ENCODE results near the gene LAMP2. TPM values are rescaled to one million over a fixed set of nuclear protein-coding genes. Genes with fewer than 3 reads are reported as not detected.

The LAMP2 gene
- total RNA-seq, 1 experiment from 2014 or later: 132 TPM

DNA sequence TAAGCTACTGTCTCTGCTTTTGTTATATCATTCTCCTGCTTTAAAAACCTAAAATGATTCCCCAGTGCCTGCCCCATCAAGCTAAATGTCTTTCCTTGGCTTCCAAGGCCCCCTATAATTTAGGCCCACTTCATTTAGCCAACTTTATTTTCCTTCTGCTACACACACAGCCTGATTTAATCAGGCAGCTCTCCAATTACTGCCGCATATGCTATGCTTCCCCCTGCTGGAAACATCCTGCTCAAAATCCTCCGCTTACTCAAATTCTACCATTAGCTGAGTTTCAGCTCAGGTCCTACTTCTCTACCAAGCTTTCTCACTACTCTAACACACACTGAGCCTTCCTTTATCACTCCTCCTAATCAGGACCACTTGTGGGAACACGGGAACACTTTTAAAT lies 17.0 kb downstream of the LAMP2 start:
- Mint-ChIP-seq H3K9me3 (ENCODE audit: low read depth, unreplicated experiment) (no peaks in the 10 kb centered on the region), H3K27ac (ENCODE audit: unreplicated experiment) (no peak overlapping the region), H3K4me3 (ENCODE audit: low read depth, unreplicated experiment) (no peak overlapping the region), H3K36me3 (ENCODE audit: insufficient read depth, unreplicated experiment) (peaks cover 9% of the 10 kb centered on the region), H3K4me1 (ENCODE audit: low read depth, unreplicated experiment) (no peaks in the 10 kb centered on the region), H3K27me3 (ENCODE audit: unreplicated experiment) (no peaks in the 10 kb centered on the region)
- DNase-seq: no peak
- intact Hi-C loops (cut with micrococcal nuclease; ENCODE audit: unreplicated experiment): loop anchor here (2.0 to 10.0 kb wide), 2 partner anchors 71 to 137 kb away; partner anchors contain the start of gene TMEM255A
- CTCF ChIA-PET: interaction anchor here (0.6 to 1.2 kb wide), 3 partner anchors 23 to 162 kb away, joined by 3 to 4 read pairs (median 3); no protein-coding TSS in a partner anchor
- TF ChIP-seq, protein P1, sequence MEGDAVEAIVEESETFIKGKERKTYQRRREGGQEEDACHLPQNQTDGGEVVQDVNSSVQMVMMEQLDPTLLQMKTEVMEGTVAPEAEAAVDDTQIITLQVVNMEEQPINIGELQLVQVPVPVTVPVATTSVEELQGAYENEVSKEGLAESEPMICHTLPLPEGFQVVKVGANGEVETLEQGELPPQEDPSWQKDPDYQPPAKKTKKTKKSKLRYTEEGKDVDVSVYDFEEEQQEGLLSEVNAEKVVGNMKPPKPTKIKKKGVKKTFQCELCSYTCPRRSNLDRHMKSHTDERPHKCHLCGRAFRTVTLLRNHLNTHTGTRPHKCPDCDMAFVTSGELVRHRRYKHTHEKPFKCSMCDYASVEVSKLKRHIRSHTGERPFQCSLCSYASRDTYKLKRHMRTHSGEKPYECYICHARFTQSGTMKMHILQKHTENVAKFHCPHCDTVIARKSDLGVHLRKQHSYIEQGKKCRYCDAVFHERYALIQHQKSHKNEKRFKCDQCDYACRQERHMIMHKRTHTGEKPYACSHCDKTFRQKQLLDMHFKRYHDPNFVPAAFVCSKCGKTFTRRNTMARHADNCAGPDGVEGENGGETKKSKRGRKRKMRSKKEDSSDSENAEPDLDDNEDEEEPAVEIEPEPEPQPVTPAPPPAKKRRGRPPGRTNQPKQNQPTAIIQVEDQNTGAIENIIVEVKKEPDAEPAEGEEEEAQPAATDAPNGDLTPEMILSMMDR (IDR thresholded peaks at IDR 0.05; ENCODE audit: unreplicated experiment): no peak
- no TSS peak for BruUV-seq (replicated peaks)

DNA sequence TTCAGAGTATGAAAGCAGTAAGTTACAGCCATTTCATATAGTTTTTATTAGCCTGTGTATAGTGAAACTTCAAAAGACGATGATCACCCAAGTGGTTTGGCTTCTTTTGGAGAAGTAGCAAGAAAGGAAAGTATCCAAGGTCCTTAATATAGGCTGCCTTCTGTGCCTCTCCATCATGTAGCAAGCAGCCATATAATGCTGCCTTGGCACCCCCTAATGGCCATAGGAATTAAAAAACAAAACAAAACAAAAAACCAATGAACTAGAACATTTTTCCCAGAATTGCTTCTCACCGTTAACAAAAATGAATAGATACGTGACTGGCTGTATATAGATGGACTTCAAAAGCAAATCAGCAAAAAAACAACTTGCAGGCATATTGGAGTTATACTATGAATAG lies 18.9 kb downstream of the LAMP2 start:
- no peaks in the 10 kb centered on the region for H3K27me3 Mint-ChIP-seq (ENCODE audit: unreplicated experiment)
- no peak overlapping the region for H3K4me3 Mint-ChIP-seq (ENCODE audit: low read depth, unreplicated experiment)
- TF ChIP-seq, protein P1 (IDR thresholded peaks at IDR 0.05; ENCODE audit: unreplicated experiment): no peak
- DNase-seq: peak; percentile 9
- no TSS peak for BruUV-seq (replicated peaks)
- H3K36me3 Mint-ChIP-seq (ENCODE audit: insufficient read depth, unreplicated experiment): no peaks in the 10 kb centered on the region
- intact Hi-C loops (cut with micrococcal nuclease; ENCODE audit: unreplicated experiment): loop anchor here (10.0 kb wide), 1 partner anchor 135 kb away; the partner anchor contains the start of gene TMEM255A
- no peaks in the 10 kb centered on the region for H3K4me1 Mint-ChIP-seq (ENCODE audit: low read depth, unreplicated experiment)
- CTCF ChIA-PET: no interaction called here
- no peak overlapping the region for H3K27ac Mint-ChIP-seq (ENCODE audit: unreplicated experiment)
- no peaks in the 10 kb centered on the region for H3K9me3 Mint-ChIP-seq (ENCODE audit: low read depth, unreplicated experiment)

DNA sequence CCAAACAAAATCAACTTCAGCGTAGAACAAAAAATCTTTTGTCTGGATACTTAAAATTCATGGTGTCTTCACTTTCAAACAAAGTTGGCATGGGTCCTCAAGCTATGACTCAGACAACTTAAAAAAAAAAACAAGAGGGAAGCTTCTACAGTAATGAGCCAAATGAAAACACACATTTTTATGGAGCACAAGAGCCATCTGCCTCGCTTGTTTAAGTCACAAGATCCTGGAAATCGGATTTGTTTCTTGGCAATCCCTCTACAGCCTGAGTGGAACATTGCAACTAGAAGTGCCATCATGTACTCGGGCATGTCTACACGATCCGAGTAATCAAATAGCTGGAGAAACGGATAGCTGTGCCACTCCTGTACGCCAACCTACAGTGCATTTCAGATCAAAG lies 22.6 kb downstream of the LAMP2 start:
- TF ChIP-seq, protein P1 (IDR thresholded peaks at IDR 0.05; ENCODE audit: unreplicated experiment): no peak
- Mint-ChIP-seq H3K9me3 (ENCODE audit: low read depth, unreplicated experiment) (no peaks in the 10 kb centered on the region), H3K27ac (ENCODE audit: unreplicated experiment) (no peak overlapping the region), H3K27me3 (ENCODE audit: unreplicated experiment) (no peaks in the 10 kb centered on the region), H3K4me1 (ENCODE audit: low read depth, unreplicated experiment) (no peaks in the 10 kb centered on the region), H3K4me3 (ENCODE audit: low read depth, unreplicated experiment) (no peak overlapping the region), H3K36me3 (ENCODE audit: insufficient read depth, unreplicated experiment) (peaks cover 4% of the 10 kb centered on the region)
- DNase-seq: no peak
- intact Hi-C loops (cut with micrococcal nuclease; ENCODE audit: unreplicated experiment): no loop called here
- BruUV-seq (replicated peaks): no TSS peak
- CTCF ChIA-PET: interaction anchor here (0.7 kb wide), 1 partner anchor 181 kb away, joined by 3 read pairs; no protein-coding TSS in a partner anchor

DNA sequence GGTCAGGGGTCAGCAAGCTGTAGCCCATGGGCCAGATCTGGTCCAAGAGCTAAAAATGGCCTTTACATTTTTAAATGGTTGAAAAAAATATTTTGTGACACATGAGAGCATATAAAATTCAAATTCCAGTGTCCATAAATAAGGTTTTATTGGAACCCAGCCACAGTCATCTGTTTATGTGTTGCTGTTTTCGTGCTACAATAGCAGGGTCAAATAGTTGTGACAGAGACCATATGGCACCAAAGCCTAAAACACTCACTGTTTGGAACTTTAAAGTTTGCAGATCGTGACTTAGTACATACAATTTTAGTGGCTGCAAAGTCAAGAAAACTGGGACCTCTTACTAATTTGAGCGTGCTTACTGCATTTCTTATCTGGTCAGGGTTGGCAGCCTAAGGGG lies 29.2 kb downstream of the LAMP2 start:
- CTCF ChIA-PET: no interaction called here
- Mint-ChIP-seq H3K36me3 (ENCODE audit: insufficient read depth, unreplicated experiment) (peaks cover 9% of the 10 kb centered on the region), H3K27me3 (ENCODE audit: unreplicated experiment) (no peaks in the 10 kb centered on the region), H3K4me3 (ENCODE audit: low read depth, unreplicated experiment) (no peak overlapping the region), H3K27ac (ENCODE audit: unreplicated experiment) (no peak overlapping the region), H3K9me3 (ENCODE audit: low read depth, unreplicated experiment) (no peaks in the 10 kb centered on the region), H3K4me1 (ENCODE audit: low read depth, unreplicated experiment) (no peaks in the 10 kb centered on the region)
- TF ChIP-seq, protein P1 (IDR thresholded peaks at IDR 0.05; ENCODE audit: unreplicated experiment): no peak
- no peak for DNase-seq
- intact Hi-C loops (cut with micrococcal nuclease; ENCODE audit: unreplicated experiment): no loop called here
- BruUV-seq (replicated peaks): no TSS peak
